ENCODE data around the gene LRRC70.

- TF ChIP-seq CTCF (IDR thresholded peaks at IDR 0.05; ENCODE audit: poor library complexity, severe bottlenecking): no peak
- no peak for TF ChIP-seq POLR2AphosphoS5 (IDR thresholded peaks at IDR 0.05)
- TF ChIP-seq EZH2 (IDR thresholded peaks at IDR 0.05; ENCODE audit: borderline replicate concordance, insufficient read depth, low read length, poor library complexity, severe bottlenecking): no peak
- no peak for TF ChIP-seq RAD21 (conservative IDR thresholded peaks at IDR 0.05)
- no peak for TF ChIP-seq TAF1 (IDR thresholded peaks at IDR 0.05; ENCODE audit: low read depth)
Measured at GRCh38 chr5:62574599-62574998, 4.0 kb upstream of the LRRC70 start.
